ENCODE measurements around the gene SIL1. TPM values are rescaled to one million over a fixed set of nuclear protein-coding genes. Genes with fewer than 3 reads are reported as not detected.

Gene SIL1
- total and polyA plus RNA-seq, 9 of the 15 experiments (the other 6 are each of a cell fraction or from before 2014, with no cell fraction given), result 1.3 to 30.5 (median 18.1) TPM

GRCh38 chr5:139236479-139236878, 38.3 kb upstream of the SIL1 start (continued):
- TF ChIP-seq SIX5 (IDR thresholded peaks at IDR 0.05; ENCODE audit: borderline replicate concordance in 1 of 2, insufficient read depth in 1 of 2, low read depth in 1 of 2, low read length in 2 of 2), result no peak
- no peak for TF ChIP-seq PATZ1 (CRISPR knock-in tag; IDR thresholded peaks at IDR 0.05; ENCODE audit: borderline replicate concordance)
- TF ChIP-seq ZBTB1 (CRISPR knock-in tag; IDR thresholded peaks at IDR 0.05; ENCODE audit: borderline replicate concordance, low read depth), result no peak
- no peak for TF ChIP-seq PYGO2 (tag; IDR thresholded peaks at IDR 0.05)
- TF ChIP-seq MTF1 (CRISPR knock-in tag; IDR thresholded peaks at IDR 0.05; ENCODE audit: borderline replicate concordance), result no peak

- no peak for FAIRE-seq
- intact Hi-C loops (cut with micrococcal nuclease), result no loop called here
- POLR2A ChIA-PET, result interaction anchor here (0.6 to 1.4 kb wide), 2 partner anchors 10 to 1012 kb away, joined by 3 to 4 read pairs; no protein-coding TSS in a partner anchor
- no peak for TF ChIP-seq U2AF1 (optimal IDR thresholded peaks at IDR 0.05; ENCODE audit: low read depth, low read length)
- 0 out of 2 replicates have a peak, but pooled peaks have one; percentile 13 for TF ChIP-seq ZNF24 (IDR thresholded peaks at IDR 0.05)
- no peak for TF ChIP-seq PRMT5 (CRISPR knock-in tag; IDR thresholded peaks at IDR 0.05)
- TF ChIP-seq PCBP2 (IDR thresholded peaks at IDR 0.05; ENCODE audit: low read depth, low read length, poor library complexity, severe bottlenecking), result no peak
- peak; percentile 52; the same call in 1 of the 2 replicates for TF ChIP-seq DPF2 (IDR thresholded peaks at IDR 0.05)
- 0 out of 2 replicates have a peak, but pooled peaks have one; percentile 43 for TF ChIP-seq TEAD2 (tag; IDR thresholded peaks at IDR 0.05)
- TF ChIP-seq GATA2 (CRISPR knock-in tag; IDR thresholded peaks at IDR 0.05), result peak; percentile 71
- peak; percentile 98 for TF ChIP-seq ZNF121 (CRISPR knock-in tag; conservative IDR thresholded peaks at IDR 0.05)
- TF ChIP-seq NFIC (IDR thresholded peaks at IDR 0.05), result peak; percentile 50
- peak; percentile 74 for TF ChIP-seq ZNF280A (IDR thresholded peaks at IDR 0.05; ENCODE audit: low read depth, partially characterized antibody)
- no peak for TF ChIP-seq RBBP5 (IDR thresholded peaks at IDR 0.05; ENCODE audit: borderline replicate concordance, insufficient read depth, low read length, poor library complexity, severe bottlenecking)
- no peak for TF ChIP-seq ZNF384 (IDR thresholded peaks at IDR 0.05; ENCODE audit: low read depth, low read length)
- TF ChIP-seq MYNN (IDR thresholded peaks at IDR 0.05), result peak; percentile 59; the same call in 1 of the 2 replicates
- TF ChIP-seq MYNN (CRISPR knock-in tag; IDR thresholded peaks at IDR 0.05), result no peak
These were observed 34.1 kb upstream of the SIL1 start for GRCh38 chr5:139232147-139232724.

More at GRCh38 chr5:139232147-139232724, 34.1 kb upstream of the SIL1 start:
- in situ Hi-C loops (cut with MboI), result no loop called here
- DNase-seq (ENCODE audit: extremely low read depth in 1 of 4, low spot score in 3 of 4) (peak in 2 of 4 experiments; percentile 44 to 55), ATAC-seq (peak; percentile 76)
- H2AFZ ChIP-seq (ENCODE audit: low read depth, low read length), result no peak overlapping the region
- WGBS (ENCODE audit: insufficient coverage, low coverage, missing lambda C conversion rate), result 19% methylated on average over 4 of the region's 6 CpGs
- CTCF ChIA-PET (ENCODE audit: low intra/inter-chr PET ratio), result no interaction called here
- no peak overlapping the region for H3K27ac ChIP-seq (ENCODE audit: extremely low read depth, low read depth, low read length)
- BruUV-seq (replicated peaks), result no TSS peak
- no peak overlapping the region for H3K4me2 ChIP-seq (ENCODE audit: insufficient read depth, low read length)
- no peak overlapping the region for H3K9ac ChIP-seq (ENCODE audit: insufficient read depth in 1 of 2, low read depth in 2 of 2, low read length in 2 of 2)
- H3K4me3 ChIP-seq, result no peak overlapping the region
- no peaks in the 10 kb centered on the region for H3K4me1 ChIP-seq (replicated peaks in 1 of 2; ENCODE audit: control insufficient read depth in 2 of 2, insufficient read depth in 2 of 2, low read length in 2 of 2)
- no peaks in the 10 kb centered on the region for H3K27me3 ChIP-seq (ENCODE audit: control insufficient read depth in 2 of 2, insufficient read depth in 2 of 2, low read length in 2 of 2)
- peaks cover 1% of the 10 kb centered on the region; the same call in 1 of the 2 replicates for H3K9me3 ChIP-seq (replicated peaks; ENCODE audit: control insufficient read depth, insufficient read depth, low read depth, low read length)
- no peaks in the 10 kb centered on the region for H4K20me1 ChIP-seq (replicated peaks; ENCODE audit: control insufficient read depth, insufficient read depth, low read length)
- no peaks in the 10 kb centered on the region for H3K9me1 ChIP-seq (ENCODE audit: control insufficient read depth, insufficient read depth, low read length)
- no peaks in the 10 kb centered on the region for H3K79me2 ChIP-seq (ENCODE audit: control insufficient read depth, insufficient read depth, low read length)
- H3K36me3 ChIP-seq (ENCODE audit: control insufficient read depth, insufficient read depth, low read length), result no peaks in the 10 kb centered on the region
